HG03521 (cell line): ENCODE results near the gene SLC27A1.
"Not testable (repeated sequence)": the region's sequence is repeated elsewhere in the genome, so short reads cannot be mapped to it uniquely, and the experiment has no call there.

ENCODE experiments used
- ATAC-seq: cut with Tn5 transposase; IDR thresholded peaks from one replicate; pipeline ENCODE4 v1.9.1; 2021; ENCODE audit warnings: mild to moderate bottlenecking, moderate library complexity; ENCODE audit not compliant: unreplicated experiment

SLC27A1 gene

GRCh38 chr19:17506745-17507144 lies 36.4 kb downstream of the SLC27A1 start:
- no peak for ATAC-seq

DNA sequence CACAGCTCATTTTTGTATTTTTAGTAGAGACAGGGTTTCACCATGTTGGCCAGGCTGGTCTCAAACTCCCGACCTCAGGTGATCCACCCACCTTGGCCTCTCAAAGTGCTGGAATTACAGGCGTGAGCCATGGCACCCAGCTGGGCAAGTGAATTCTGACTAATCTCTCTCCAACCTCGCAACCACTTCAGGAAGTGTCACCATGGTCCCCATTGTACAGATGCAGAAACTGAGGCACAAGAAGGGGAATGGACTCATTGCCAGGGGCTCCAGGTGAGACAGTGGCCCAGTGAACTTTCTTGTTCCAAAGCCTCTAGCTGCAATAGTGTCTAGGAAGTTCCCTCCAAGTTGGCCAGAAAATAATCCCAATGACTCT lies 38.2 kb downstream of the SLC27A1 start:
- not testable (repeated sequence) for ATAC-seq

DNA sequence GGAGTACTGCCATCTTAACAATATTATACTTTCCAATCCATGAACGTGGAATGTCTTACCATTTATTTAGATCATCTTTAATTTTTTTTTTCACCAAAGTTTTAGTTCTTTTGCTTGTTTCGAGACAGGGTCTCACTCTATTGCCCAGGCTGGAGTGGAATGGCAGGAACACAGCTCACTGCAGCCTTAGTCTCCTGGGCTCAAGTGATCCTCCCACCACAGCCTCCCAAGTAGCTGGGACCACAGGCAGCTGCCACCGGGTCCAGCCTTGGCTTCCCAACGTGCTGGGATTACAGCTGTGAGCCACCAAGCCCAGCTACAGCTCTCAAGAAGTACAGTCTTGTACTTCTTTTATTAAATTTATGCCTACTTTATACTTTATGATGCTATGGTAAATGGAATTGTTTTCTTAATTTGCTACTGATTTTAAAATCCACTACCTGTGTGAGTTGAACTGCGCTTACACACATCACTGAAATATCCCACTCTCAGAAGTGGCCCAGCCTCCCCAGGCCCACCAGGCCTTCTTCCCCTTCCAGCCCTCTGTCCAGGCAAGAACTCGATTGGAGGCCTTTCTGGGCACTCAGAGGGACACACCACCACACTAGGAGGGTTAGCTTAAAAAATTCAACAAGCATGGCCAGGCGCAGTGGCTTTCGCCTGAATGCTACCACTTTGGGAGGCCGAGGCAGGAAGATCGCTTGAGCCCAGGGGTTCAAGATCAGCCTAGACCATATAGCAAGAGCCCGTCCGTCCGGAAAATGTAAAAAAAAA lies 40.1 kb downstream of the SLC27A1 start:
- no peak for ATAC-seq

DNA sequence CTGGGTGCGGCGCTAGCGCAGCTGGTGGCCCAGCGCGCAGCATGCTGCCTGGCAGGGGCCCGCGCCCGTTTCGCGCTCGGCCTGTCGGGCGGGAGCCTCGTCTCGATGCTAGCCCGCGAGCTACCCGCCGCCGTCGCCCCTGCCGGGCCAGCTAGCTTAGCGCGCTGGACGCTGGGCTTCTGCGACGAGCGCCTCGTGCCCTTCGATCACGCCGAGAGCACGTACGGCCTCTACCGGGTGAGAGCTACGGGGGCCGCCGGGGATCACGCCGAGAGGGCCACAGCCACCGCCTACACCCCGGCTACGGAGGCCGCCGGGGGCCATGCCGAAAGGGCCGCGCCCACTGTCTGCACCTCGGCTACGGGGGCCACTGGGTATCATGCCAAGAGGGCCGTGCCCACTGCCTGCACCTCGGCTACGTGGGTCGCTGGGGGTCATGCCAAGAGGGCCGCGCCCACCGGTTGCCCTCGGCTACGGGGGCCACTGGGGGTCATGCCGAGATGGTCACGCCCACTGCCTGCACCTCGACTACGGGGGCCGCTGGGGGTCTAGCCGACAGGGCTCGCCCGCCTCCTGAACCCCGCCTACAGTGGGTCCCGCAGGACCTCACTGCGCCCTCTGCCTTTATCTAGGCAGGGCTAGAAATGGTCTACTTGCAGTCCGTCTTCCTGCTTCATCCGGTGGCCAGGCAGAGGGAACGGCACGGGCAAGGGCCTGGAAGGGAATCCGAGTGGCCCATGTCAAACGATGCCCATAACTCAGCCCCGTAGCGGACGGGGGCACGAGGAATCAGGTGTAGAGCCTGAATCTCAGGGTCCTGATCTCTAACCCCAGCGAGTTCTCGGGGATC lies 41.6 kb downstream of the SLC27A1 start:
- peak; percentile 58 for ATAC-seq

- ATAC-seq, result no peak
These were observed 42.2 kb downstream of the SLC27A1 start for GRCh38 chr19:17512574-17512939.

GRCh38 chr19:17515408-17516149 lies 45.3 kb downstream of the SLC27A1 start:
- no peak for ATAC-seq

DNA sequence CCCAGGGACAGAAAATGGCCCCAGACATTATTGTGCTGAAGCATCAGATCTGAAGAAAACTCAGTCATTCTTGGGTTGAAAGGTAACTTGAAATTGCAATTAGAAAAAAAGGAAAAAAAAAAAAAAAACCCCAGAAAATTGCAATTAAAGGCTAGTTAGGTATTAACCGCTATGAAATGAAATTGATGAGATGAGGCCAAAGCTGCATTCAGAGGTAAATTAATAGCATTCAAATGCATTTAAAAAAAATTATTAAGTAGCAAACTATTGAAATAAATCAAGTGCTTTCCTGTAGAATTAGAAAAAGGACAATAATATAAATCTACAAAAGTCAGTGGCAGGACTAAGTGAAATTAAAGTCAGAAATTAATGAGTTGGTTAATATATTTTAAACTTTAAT lies 47.6 kb downstream of the SLC27A1 start:
- no peak for ATAC-seq

GRCh38 chr19:17518654-17519053 lies 48.3 kb downstream of the SLC27A1 start:
- not testable (repeated sequence) for ATAC-seq

- no peak for ATAC-seq
These were observed 49.6 kb downstream of the SLC27A1 start for GRCh38 chr19:17519967-17520366.

- ATAC-seq, result no peak
These were observed 50.5 kb downstream of the SLC27A1 start for GRCh38 chr19:17520865-17521264.

DNA sequence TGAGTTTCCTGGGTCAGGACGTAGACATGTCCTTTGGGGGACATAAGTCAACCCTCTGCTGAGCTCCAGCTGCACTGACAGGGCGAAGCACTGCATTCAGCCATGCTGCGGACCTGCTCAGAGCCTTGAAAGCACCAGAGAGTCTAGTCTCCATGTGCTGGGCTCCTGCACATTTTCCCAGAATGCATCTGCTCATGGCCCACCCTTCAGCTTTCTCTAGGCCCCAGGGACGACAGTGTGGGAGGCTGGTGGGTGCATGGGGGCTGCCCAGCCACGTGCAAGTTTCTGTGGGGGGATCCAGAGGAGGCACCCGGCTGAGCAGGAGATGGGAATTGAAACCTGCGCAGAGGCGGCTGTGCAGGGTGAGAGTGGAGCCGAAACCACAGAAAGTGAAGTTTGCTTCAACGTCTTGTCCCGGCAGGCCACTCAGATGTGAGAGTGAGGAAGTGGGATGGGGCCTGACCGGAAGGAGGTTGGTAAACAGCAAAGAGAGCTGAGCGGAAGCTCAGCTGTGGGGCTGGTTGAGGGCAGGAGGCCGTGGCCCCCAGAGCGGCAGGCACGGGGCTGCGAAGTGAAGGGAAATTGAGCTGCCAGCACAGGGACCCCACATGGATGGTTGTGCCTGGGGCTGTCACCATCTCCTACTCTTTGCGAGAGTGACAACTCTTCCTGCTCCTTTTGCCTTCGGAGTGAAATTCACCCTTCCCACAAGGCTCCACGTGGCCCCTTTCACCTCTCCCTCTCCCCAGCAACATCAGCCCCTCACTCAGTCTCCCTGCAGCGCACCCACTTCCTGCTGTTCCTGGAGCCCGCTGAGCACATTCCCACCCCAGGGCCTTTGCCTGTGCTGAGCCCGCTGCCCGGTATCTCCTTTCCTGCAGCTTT lies 52.9 kb downstream of the SLC27A1 start:
- ATAC-seq, result peak; percentile 76

DNA sequence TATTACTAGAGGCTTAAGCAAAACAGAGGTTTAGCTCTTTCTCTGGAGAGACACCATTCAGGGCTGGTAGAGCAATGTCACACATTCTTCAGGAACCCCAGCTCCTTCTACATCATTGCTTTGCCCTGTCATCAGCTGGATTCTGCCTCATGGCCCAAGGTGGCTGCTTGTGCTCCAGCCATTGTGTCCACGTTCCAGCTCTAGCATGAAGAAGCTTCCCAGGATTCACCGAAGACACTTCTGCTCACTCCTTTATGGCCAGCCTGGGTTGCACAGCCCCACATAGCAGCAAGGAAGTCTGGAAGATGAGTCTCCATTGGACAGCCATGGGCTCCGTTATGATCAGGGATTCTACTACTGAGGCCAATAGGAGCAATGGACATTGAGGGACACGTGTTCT lies 54.3 kb downstream of the SLC27A1 start:
- ATAC-seq, result no peak

DNA sequence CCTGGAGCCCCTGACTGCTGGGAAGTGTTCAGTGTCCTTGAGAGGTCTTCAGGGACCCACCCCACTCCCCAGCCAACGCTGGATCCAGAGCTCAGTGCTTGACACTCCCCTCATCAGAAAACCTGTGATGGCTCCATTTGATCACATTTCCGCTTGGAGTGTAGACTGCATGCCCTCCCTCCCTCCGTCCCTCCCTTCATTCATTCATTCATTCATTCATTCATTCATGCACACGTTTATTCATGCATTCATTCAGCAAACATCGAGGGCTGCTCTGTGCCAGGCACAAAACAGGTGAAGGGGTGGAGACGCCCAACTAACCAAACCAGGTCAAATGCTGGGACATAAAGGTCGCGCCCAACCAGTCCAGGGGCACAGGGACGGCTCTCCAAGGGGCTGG lies 54.8 kb downstream of the SLC27A1 start:
- no peak for ATAC-seq

DNA sequence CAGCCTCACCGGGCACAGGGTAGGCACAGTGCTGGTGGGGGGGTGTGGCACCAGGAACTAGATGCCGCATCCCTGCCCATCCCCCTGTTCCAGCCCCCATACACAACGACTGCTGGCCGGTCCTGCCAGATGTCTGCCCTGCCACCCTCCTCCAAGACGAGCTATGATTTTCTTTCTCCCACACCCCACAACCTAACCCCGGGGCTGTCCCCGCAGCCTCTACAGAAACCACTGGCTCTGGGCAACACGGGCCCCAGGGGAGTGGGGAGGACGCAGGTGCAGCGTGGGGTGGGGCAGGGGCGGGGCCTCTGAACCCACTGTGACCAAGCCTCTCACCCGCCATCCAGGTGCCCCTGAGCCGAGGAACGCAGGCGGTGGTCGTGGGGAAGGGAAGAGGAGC lies 56.6 kb downstream of the SLC27A1 start:
- no peak for ATAC-seq

DNA sequence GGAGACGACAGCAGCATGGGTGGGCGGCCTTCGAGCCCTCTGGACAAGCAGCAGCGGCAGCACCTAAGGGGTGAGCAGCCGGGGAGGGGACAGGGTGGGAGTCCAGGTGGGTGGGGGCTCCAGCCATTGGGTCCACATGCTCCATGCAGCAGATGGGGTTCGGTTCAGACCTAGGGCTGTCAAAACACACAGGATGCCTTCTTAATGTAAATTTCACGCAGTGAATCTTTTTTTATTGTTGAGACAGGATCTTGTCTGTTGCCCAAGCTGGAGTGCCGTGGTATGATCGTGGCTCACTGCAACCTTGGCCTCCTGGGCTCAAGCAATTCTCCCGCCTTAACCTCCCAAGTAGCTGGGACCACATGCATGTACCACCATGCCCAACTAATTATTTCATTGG lies 57.0 kb downstream of the SLC27A1 start:
- no peak for ATAC-seq

GRCh38 chr19:17528610-17529009 lies 58.3 kb downstream of the SLC27A1 start:
- no peak for ATAC-seq

- no peak for ATAC-seq
These were observed 59.2 kb downstream of the SLC27A1 start for GRCh38 chr19:17529239-17530158.

GRCh38 chr19:17530586-17530985 lies 60.3 kb downstream of the SLC27A1 start:
- no peak for ATAC-seq

DNA sequence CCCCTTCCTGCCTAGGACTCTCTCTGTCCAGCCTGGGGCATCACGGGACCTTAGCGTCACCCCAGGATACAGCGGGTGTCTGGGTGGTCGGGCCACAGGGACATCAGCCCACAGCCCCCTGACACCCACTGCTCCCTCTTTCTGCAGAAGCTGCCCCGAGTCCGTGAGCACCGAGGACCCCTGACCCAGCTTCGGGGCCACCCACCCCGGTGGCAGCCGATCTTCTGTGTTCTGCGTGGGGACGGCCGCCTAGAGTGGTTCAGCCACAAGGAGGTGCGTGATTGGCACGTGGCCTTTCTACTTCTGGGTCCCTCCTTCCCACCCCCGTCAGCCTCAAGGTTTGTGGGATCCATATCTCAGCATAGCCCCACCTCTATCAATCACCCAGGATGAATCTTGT lies 61.8 kb downstream of the SLC27A1 start:
- ATAC-seq, result no peak

DNA sequence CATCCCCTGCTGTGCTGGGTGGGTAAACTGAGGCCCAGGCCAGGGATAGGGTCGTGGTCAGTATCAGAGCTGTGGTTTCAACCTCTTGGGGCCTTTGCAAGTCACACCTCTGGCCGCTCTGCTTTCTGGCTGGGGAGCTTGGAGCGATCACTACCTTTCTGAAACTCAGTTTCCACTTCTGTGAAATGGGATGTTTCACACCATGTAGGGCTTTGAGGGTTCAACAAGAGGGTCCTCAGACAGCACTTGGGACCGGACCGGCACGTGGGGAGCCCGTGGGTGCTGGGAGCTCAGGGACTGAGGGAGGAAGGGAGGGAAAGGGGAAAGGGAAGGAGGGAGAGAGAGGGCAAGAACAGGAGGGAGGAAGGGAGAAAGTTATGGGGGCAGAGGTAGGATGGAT lies 62.2 kb downstream of the SLC27A1 start:
- no peak for ATAC-seq
